ENCODE measurements around the gene LCA5L.

GRCh38 chr21:39479814-39480182 is 34.2 kb upstream of the LCA5L start:
- TF ChIP-seq, protein P1, sequence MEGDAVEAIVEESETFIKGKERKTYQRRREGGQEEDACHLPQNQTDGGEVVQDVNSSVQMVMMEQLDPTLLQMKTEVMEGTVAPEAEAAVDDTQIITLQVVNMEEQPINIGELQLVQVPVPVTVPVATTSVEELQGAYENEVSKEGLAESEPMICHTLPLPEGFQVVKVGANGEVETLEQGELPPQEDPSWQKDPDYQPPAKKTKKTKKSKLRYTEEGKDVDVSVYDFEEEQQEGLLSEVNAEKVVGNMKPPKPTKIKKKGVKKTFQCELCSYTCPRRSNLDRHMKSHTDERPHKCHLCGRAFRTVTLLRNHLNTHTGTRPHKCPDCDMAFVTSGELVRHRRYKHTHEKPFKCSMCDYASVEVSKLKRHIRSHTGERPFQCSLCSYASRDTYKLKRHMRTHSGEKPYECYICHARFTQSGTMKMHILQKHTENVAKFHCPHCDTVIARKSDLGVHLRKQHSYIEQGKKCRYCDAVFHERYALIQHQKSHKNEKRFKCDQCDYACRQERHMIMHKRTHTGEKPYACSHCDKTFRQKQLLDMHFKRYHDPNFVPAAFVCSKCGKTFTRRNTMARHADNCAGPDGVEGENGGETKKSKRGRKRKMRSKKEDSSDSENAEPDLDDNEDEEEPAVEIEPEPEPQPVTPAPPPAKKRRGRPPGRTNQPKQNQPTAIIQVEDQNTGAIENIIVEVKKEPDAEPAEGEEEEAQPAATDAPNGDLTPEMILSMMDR (conservative IDR thresholded peaks at IDR 0.05; ENCODE audit: low read depth in 2 of 2), result no peak
- TF ChIP-seq EZH2phosphoT487 (IDR thresholded peaks at IDR 0.05; ENCODE audit: unreplicated experiment) (no peak), POLR2AphosphoS5 (IDR thresholded peaks at IDR 0.05; ENCODE audit: low read depth) (no peak), CREB1 (CRISPR knock-in tag; IDR thresholded peaks at IDR 0.05; ENCODE audit: low read depth) (no peak)
